HepG2 (cell line): ENCODE data around the gene ZBTB45. TPM values are rescaled to one million over a fixed set of nuclear protein-coding genes. Genes with fewer than 3 reads are reported as not detected.

Source experiments
- ATAC-seq: fragments of 200-7000 bp; cut with Tn5 transposase; 3 replicates; pipeline ENCODE4 v1.9.1; 2020; ENCODE audit warnings: mild to moderate bottlenecking, moderate library complexity
- BruUV-seq: library from RNA; stranded (reverse); fragments of 400-500 nt; replicated peaks from 2 replicates; lab custom pipeline; 2021; lab: Mats Ljungman, UMichigan
- CTCF ChIA-PET: fragments of 300-600 bp; formaldehyde crosslinking; extraction: SDS; loops from one replicate; lab custom pipeline; 2021; ENCODE audit warnings: low total read pairs, inconsistent platforms, low intra/inter-chr PET ratio; lab: Yijun Ruan, JAX
- POLR2A ChIA-PET: fragments of 350-600 bp; sonication (Branson Sonifier 250); formaldehyde crosslinking; loops from one replicate; lab custom pipeline; 2020; ENCODE audit warnings: antibody characterized with exemption, inconsistent platforms; lab: Yijun Ruan, JAX
- DNase-seq: peaks from one replicate; pipeline ENCODE4 v3.0.0-alpha.2; 2015; ENCODE audit warnings: low spot score
- FAIRE-seq: peaks from 3 replicates; lab custom pipeline; 2011; peaks lifted over from hg19 to GRCh38; lab: Jason Lieb, UNC
- H2AFZ ChIP-seq: one replicate; pipeline ENCODE4 v1.6.1; 2011; ENCODE audit warnings: low read length, inconsistent platforms
- H3K27ac ChIP-seq: fragments of 300-600 bp; 3 replicates; pipeline ENCODE4 v1.8.0; 2011; ENCODE audit warnings: mixed run types, mild to moderate bottlenecking, mixed read lengths, low read length, inconsistent platforms; ENCODE audit not compliant: insufficient read depth; ENCODE audit errors: extremely low read length
- H3K27me3 ChIP-seq, 2 experiments: fragments of 200-600 bp in 1 of 2; 2 replicates in 1 of 2; 3 replicates in 1 of 2; pipeline versions ENCODE4 v1.6.0 to v1.8.0; 2011; ENCODE audit warnings: low read length in 2 of 2, mild to moderate bottlenecking in 2 of 2, moderate library complexity in 2 of 2, inconsistent platforms in 1 of 2; ENCODE audit not compliant: insufficient read depth in 2 of 2, control insufficient read depth in 1 of 2
- H3K36me3 ChIP-seq, 2 experiments: fragments of 200-600 bp in 1 of 2; replicated peaks in 1 of 2; 2 replicates in 1 of 2; 3 replicates in 1 of 2; pipeline versions ENCODE4 v1.5.1 to v1.8.0; 2011; ENCODE audit warnings: low read length in 2 of 2, inconsistent platforms in 1 of 2; ENCODE audit not compliant: insufficient read depth in 2 of 2, control insufficient read depth in 1 of 2
- H3K4me1 ChIP-seq: 2 replicates; pipeline ENCODE4 v1.5.1; 2012; ENCODE audit warnings: low read length, inconsistent platforms; ENCODE audit not compliant: insufficient read depth
- H3K4me2 ChIP-seq: 2 replicates; pipeline ENCODE4 v1.6.0; 2011; ENCODE audit warnings: low read depth, low read length, inconsistent platforms
- H3K4me3 ChIP-seq, 3 experiments: fragments of 200-600 bp in 1 of 3; sonication (generic), shearing (Covaris generic) in 1 of 3; replicated peaks in 1 of 3; 2 replicates each; pipeline ENCODE4 v1.5.1; 2011 to 2016; ENCODE audit warnings: low read length in 3 of 3, inconsistent platforms in 2 of 3, low read depth in 2 of 3, mild to moderate bottlenecking in 2 of 3, control low read depth in 1 of 3, mixed read lengths in 1 of 3; ENCODE audit not compliant: insufficient read depth in 1 of 3
- H3K79me2 ChIP-seq: one replicate; pipeline ENCODE4 v1.6.1; 2011; ENCODE audit warnings: low read length, inconsistent platforms; ENCODE audit not compliant: insufficient read depth
- H3K9ac ChIP-seq: 2 replicates; pipeline ENCODE4 v1.6.0; 2011; ENCODE audit warnings: mild to moderate bottlenecking, low read depth, low read length, inconsistent platforms; ENCODE audit not compliant: insufficient read depth
- H3K9me3 ChIP-seq: 2 replicates; pipeline ENCODE4 v1.5.1; 2012; ENCODE audit warnings: mild to moderate bottlenecking, low read length
- H4K20me1 ChIP-seq: 2 replicates; pipeline ENCODE4 v1.6.0; 2011; ENCODE audit warnings: inconsistent platforms, mild to moderate bottlenecking, low read length, moderate library complexity; ENCODE audit not compliant: insufficient read depth
- MAZ ChIP-seq, 2 experiments: sonication (generic) in 1 of 2; formaldehyde crosslinking in 1 of 2; IDR thresholded peaks; 2 replicates each; pipeline versions ENCODE4 v1.5.0 to v1.6.1; 2012 to 2020; ENCODE audit warnings: low read depth in 2 of 2, mild to moderate bottlenecking in 2 of 2, borderline replicate concordance in 1 of 2, improper control_type of control experiment in 1 of 2, low read length in 1 of 2, missing genetic modification reagents in 1 of 2, moderate library complexity in 1 of 2
- NFKB2 ChIP-seq: sonication (generic); formaldehyde crosslinking; IDR thresholded peaks from 2 replicates; pipeline ENCODE4 v1.4.0; 2020; ENCODE audit warnings: missing genetic modification reagents, borderline replicate concordance
- ZNF792 ChIP-seq: IDR thresholded peaks from 2 replicates; pipeline ENCODE4 v1.6.1; 2016
- WGBS: methylation state at CpG from one replicate; pipeline ENCODE4 v1.1.6; 2017; ENCODE audit warnings: low lambda C conversion rate; 5-methylcytosine and 5-hydroxymethylcytosine counted together
- in situ Hi-C: cut with HindIII; loops from 2 replicates; pipeline ENCODE4 v1.10.0; 2017; ENCODE audit warnings: low pct_unique_long_range_greater_than_20kb; ENCODE audit not compliant: extremely low pct_ligation_motif_present
- intact Hi-C: fragments of 100-400 bp; cut with micrococcal nuclease; formaldehyde crosslinking; loops from one replicate; pipeline ENCODE4 v1.10.0; 2022; ENCODE audit not compliant: unreplicated experiment
- polyA plus RNA-seq, 8 experiments: library from polyadenylated mRNA; depleted of rRNA in 3 of 8; stranded (reverse) in 7 of 8; unstranded in 1 of 8; fragments of >200 nt; fragmentation: Illumina TruSeq in 4 of 8; extraction: Trizol in 4 of 8; gene quantifications; 2 replicates each; pipeline versions ENCODE4 v1.2.1 to v1.2.3, GENCODE V29; 2011 to 2016; ENCODE audit warnings: low read depth in 4 of 8, missing spikeins in 1 of 8, mixed read lengths in 1 of 8; ENCODE audit not compliant: insufficient read depth in 1 of 8
- total RNA-seq, 5 experiments: library from RNA; depleted of rRNA; stranded (reverse); fragments of >200 nt; fragmentation: Illumina TruSeq; extraction: Trizol; gene quantifications; 2 replicates each; pipeline ENCODE4 v1.2.3, GENCODE V29; 2016; ENCODE audit warnings: low read depth in 1 of 5
- TF ChIP-seq, protein P1 (sequence below): sonication (generic); formaldehyde crosslinking; IDR thresholded peaks from 2 replicates; pipeline ENCODE4 v1.5.1; 2020; ENCODE audit warnings: mild to moderate bottlenecking, moderate library complexity, missing genetic modification reagents
- TF ChIP-seq, protein P2 (sequence below): IDR thresholded peaks from 2 replicates; pipeline ENCODE4 v1.6.1; 2016; ENCODE audit warnings: low read depth

The ZBTB45 gene
- total and polyA plus RNA-seq, 2 of the 13 experiments (the other 11 are each of a cell fraction or from before 2014, with no cell fraction given) = 3.0 to 3.7 TPM

DNA sequence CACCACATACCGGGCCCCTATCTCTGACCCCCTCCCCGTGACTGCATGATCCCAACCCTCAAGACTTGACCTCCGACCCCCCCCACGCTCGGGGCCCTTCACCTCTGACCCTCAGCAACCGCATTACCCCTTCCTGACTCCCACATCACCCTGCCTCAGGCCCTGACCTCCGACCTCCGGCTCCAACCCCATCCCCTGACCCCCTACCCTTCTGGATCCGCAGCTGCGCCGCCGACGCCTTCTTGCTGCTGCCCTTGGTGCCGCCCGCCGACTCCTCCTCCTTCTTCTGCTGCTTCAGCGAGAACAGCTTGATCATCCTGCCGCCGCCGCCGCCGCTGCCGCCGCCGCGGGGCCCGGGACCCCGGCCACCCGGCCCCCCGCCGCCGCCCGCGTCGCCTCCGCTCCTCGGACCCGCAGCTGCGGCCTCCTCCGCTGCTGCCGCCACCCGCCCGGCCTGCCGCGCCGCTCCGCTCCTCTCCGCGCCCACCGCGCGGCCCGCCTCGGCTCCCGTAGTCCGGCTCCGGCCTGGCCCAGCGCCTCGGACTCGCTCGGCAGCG, 38.5 kb upstream of the ZBTB45 start, which contains the start of gene UBE2M (continued):
- TF ChIP-seq, protein P1, sequence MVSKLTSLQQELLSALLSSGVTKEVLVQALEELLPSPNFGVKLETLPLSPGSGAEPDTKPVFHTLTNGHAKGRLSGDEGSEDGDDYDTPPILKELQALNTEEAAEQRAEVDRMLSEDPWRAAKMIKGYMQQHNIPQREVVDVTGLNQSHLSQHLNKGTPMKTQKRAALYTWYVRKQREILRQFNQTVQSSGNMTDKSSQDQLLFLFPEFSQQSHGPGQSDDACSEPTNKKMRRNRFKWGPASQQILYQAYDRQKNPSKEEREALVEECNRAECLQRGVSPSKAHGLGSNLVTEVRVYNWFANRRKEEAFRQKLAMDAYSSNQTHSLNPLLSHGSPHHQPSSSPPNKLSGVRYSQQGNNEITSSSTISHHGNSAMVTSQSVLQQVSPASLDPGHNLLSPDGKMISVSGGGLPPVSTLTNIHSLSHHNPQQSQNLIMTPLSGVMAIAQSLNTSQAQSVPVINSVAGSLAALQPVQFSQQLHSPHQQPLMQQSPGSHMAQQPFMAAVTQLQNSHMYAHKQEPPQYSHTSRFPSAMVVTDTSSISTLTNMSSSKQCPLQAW (CRISPR knock-in tag) = no peak
- 0 out of 2 replicates have a peak, but pooled peaks have one; percentile 10 for TF ChIP-seq MAZ (IDR thresholded peaks at IDR 0.05; ENCODE audit: borderline replicate concordance, low read depth, low read length)
- no peak for TF ChIP-seq MAZ (CRISPR knock-in tag; IDR thresholded peaks at IDR 0.05; ENCODE audit: low read depth)
- TF ChIP-seq, all 625 proteins: peak for 9

DNA sequence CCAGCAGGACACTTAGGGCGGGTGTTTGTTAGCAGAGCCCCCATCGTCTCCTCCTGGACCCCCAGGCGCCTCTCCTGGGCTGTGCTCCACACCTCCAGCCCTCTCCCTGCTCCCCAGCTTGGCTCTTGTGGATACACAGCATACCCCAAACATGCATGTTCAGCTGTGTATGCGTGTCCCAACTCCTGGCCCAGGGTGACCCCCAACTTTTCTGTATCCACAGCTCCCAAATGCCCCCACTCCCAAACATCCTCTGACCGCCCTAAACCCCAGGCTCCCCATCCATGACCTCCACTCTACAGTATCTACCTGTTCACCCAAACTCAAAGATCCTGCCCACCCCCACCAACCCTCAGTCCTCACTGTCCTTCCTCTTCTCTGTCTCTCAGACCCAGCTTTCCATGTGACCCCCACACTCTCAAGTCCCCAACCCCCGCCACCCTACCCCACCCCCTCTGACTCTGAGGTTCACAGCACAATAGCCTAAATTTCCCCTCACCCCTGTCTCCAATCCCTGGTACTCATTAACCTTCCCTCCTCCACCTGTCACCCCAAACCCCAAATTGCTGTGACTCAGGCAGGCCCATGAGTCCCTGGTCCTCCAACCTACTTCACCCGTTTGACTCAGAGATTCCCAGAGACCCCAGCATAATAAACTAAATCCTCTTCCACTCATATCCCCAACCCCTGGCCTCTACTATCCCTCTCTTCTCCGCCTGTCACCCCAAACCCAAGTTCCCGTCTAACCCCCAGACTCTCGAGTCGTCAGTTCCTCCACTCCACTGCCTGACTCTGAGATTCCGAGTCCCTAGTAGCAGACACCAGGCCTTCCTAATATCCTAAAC, 37.8 kb upstream of the ZBTB45 start:
- 40% methylated on average over 12 of the region's 12 CpGs for WGBS
- Histone ChIP-seq H4K20me1 (no peaks in the 10 kb centered on the region), H3K27me3 (no peaks in the 10 kb centered on the region), H3K36me3 (peaks cover 9 to 12% of the 10 kb centered on the region in 2 experiments; a peak in 4 of 5 replicates), H3K4me3 (peak overlapping the region; percentile 81 to 84 (median 84)), H3K4me2 (peak overlapping the region; percentile 92), H3K9ac (peak overlapping the region; percentile 98), H3K9me3 (no peaks in the 10 kb centered on the region), H3K79me2 (peaks cover 34% of the 10 kb centered on the region), H3K27ac (peak overlapping the region; percentile 72), H2AFZ (no peak overlapping the region), H3K4me1 (peaks cover 43% of the 10 kb centered on the region)
- BruUV-seq = no TSS peak
- TF ChIP-seq ZNF792 (no peak), NFKB2 (CRISPR knock-in tag) (0 out of 2 replicates have a peak, but pooled peaks have one; percentile 29)
- TF ChIP-seq, protein P2, sequence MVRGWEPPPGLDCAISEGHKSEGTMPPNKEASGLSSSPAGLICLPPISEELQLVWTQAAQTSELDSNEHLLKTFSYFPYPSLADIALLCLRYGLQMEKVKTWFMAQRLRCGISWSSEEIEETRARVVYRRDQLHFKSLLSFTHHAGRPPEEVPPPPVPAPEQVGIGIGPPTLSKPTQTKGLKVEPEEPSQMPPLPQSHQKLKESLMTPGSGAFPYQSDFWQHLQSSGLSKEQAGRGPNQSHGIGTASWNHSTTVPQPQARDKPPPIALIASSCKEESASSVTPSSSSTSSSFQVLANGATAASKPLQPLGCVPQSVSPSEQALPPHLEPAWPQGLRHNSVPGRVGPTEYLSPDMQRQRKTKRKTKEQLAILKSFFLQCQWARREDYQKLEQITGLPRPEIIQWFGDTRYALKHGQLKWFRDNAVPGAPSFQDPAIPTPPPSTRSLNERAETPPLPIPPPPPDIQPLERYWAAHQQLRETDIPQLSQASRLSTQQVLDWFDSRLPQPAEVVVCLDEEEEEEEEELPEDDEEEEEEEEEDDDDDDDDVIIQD (CRISPR knock-in tag) = no peak
- DNase-seq = no peak
- in situ Hi-C loops (no loop called here), intact Hi-C loops (no loop called here)
- FAIRE-seq = no peak
- no peak for ATAC-seq
- ChIA-PET CTCF (no interaction called here), POLR2A (interaction anchor here (0.7 to 3.9 kb wide), 3 partner anchors 14 to 18 kb away, joined by 4 to 42 read pairs (median 30); partner anchors contain the start of gene TRIM28)
